Measurements from ENCODE around the gene PHACTR1. TPM values are rescaled to one million over a fixed set of nuclear protein-coding genes. Genes with fewer than 3 reads are reported as not detected.

PHACTR1 gene
- total and polyA plus RNA-seq, 8 donors = 0.46 to 17.4 (median 6.4) TPM; not detected in 1

DNA sequence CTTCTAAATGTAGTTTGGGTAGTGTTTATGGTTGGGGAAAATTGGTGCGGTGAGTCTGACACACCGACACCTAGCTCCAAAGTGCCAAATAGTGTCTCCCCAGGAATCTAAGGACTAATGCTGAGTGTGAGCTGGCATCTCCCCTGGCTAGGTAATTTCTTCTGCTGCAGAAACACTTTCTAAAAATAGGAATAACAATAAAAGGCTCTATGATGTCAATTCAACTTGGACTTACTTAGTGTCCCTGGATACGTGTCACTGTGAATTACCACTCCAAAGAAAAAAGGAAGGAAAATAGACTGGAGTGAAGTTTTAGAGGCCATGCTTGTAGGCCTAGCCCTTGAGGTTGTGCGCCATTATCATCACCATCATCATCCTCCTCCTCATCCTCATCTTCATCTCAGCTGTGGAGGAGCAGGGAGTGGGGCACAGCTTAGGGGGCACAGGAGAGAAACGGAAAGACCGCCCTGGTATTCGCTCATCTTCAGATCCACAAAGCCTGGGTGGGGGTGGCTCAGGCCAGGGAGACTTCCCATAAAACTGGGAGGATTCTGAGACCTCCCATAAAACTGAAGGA lies 522.2 kb downstream of the PHACTR1 start:
- H3K27me3 ChIP-seq = no peaks in the 10 kb centered on the region
- WGBS, 5 donors = 91 to 97% (median 96%) methylated on average over 7 of the region's 7 CpGs
- H3K4me3 ChIP-seq = no peak overlapping the region
- peaks cover 0 to 16% (median 0%) of the 10 kb centered on the region in 4 donors for H3K36me3 ChIP-seq
- no peak overlapping the region for H3K27ac ChIP-seq
- no peaks in the 10 kb centered on the region for H3K4me1 ChIP-seq
- intact Hi-C loops (cut with DNase I; ENCODE audit: low total_unique reads) = no loop called here
- no peak for TF ChIP-seq EP300 (IDR thresholded peaks at IDR 0.05)
- TF ChIP-seq POLR2A (IDR thresholded peaks at IDR 0.05) = no peak
- TF ChIP-seq, protein P1, sequence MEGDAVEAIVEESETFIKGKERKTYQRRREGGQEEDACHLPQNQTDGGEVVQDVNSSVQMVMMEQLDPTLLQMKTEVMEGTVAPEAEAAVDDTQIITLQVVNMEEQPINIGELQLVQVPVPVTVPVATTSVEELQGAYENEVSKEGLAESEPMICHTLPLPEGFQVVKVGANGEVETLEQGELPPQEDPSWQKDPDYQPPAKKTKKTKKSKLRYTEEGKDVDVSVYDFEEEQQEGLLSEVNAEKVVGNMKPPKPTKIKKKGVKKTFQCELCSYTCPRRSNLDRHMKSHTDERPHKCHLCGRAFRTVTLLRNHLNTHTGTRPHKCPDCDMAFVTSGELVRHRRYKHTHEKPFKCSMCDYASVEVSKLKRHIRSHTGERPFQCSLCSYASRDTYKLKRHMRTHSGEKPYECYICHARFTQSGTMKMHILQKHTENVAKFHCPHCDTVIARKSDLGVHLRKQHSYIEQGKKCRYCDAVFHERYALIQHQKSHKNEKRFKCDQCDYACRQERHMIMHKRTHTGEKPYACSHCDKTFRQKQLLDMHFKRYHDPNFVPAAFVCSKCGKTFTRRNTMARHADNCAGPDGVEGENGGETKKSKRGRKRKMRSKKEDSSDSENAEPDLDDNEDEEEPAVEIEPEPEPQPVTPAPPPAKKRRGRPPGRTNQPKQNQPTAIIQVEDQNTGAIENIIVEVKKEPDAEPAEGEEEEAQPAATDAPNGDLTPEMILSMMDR (IDR thresholded peaks at IDR 0.05) = no peak
- no peak for TF ChIP-seq POLR2AphosphoS5 (IDR thresholded peaks at IDR 0.05)
- no peaks in the 10 kb centered on the region for H3K9me3 ChIP-seq
- DNase-seq = no peak

DNA sequence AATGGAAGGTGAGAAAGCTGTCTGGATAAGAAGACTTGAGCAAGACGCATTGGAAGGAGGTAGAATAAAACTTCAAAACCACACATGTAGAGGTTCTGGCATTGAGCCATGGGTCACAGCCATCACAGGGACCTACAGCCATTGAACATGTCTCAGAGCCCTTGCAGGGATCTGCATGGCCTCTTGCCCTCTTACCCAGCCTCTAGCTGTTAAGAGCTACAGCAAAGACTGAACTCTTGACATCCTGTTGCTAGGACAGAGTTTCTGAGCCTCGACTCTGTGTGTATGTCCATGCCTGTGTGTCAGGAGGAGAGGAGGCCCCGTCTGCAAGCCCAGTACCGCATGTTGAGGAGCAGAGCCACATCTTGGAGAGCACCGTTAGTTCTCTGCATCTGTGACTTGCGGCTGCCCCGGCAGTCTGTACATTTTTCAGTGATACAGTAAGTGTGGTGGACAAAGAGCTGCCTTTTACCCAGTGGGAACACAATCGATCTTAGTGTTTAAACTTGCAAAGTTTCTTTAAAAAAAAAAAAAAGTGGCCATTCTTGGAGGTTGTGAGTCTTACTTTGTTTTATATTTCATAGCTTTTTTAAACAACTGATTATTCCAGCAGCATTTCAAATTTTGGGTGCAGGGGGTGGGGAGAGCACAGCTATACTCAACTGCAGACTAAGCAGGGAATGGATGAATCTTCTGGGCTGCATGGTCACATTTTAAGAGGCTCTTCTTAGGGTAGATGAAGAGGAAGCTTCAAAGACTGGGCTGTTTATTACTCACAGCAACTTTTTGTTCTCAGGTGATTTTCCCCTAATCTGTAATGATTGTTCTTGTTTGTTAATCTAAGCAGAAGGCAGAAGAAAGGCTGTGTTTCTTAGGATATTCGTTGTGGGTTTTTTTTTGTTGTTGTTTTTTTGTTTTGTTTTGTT lies 523.2 kb downstream of the PHACTR1 start:
- no peak overlapping the region for H3K27ac ChIP-seq
- H3K4me1 ChIP-seq = no peaks in the 10 kb centered on the region
- intact Hi-C loops (cut with DNase I; ENCODE audit: low total_unique reads) = no loop called here
- TF ChIP-seq EP300 (IDR thresholded peaks at IDR 0.05) = no peak
- no peak for TF ChIP-seq POLR2AphosphoS5 (IDR thresholded peaks at IDR 0.05)
- TF ChIP-seq, protein P1 (IDR thresholded peaks at IDR 0.05) = no peak
- no peak for TF ChIP-seq POLR2A (IDR thresholded peaks at IDR 0.05)
- H3K36me3 ChIP-seq = peaks cover 0 to 16% (median 0%) of the 10 kb centered on the region in 4 donors
- no peaks in the 10 kb centered on the region for H3K9me3 ChIP-seq
- no peak overlapping the region for H3K4me3 ChIP-seq
- H3K27me3 ChIP-seq = no peaks in the 10 kb centered on the region
- WGBS, 5 donors = 56 to 67% (median 62%) methylated on average over 9 of the region's 9 CpGs
- DNase-seq = peak in 1 of 2 donors; percentile 43

DNA sequence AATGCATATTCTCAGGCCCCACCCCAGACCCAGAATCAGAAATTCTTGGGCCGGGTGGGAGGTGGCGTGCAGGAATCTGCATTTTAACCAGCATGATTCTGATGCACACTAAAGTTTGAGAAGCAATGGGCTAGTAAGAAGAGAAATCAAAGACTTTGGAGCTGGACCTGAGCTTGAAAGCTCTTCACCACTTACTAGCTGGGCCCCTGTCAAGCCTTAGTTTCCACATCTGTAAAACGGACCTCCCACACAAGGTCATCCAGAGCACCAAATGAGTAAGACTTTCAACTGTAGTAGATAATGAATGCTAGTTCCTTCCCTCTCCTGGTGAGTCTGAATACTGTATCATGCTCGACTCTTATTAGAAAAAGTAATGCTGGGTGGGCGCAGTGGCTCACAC lies 524.8 kb downstream of the PHACTR1 start:
- H3K4me1 ChIP-seq = no peaks in the 10 kb centered on the region
- intact Hi-C loops (cut with DNase I; ENCODE audit: low total_unique reads) = no loop called here
- H3K27ac ChIP-seq = no peak overlapping the region
- H3K27me3 ChIP-seq = no peaks in the 10 kb centered on the region
- H3K4me3 ChIP-seq = no peak overlapping the region
- no peak for DNase-seq
- H3K9me3 ChIP-seq = no peaks in the 10 kb centered on the region
- 81 to 93% (median 87%) methylated on average over 5 of the region's 5 CpGs for WGBS, 5 donors
- H3K36me3 ChIP-seq = peaks cover 0 to 13% (median 0%) of the 10 kb centered on the region in 4 donors
- TF ChIP-seq POLR2AphosphoS5 (IDR thresholded peaks at IDR 0.05) = no peak
- no peak for TF ChIP-seq POLR2A (IDR thresholded peaks at IDR 0.05)
- TF ChIP-seq EP300 (IDR thresholded peaks at IDR 0.05) = no peak
- TF ChIP-seq, protein P1 (IDR thresholded peaks at IDR 0.05) = no peak

DNA sequence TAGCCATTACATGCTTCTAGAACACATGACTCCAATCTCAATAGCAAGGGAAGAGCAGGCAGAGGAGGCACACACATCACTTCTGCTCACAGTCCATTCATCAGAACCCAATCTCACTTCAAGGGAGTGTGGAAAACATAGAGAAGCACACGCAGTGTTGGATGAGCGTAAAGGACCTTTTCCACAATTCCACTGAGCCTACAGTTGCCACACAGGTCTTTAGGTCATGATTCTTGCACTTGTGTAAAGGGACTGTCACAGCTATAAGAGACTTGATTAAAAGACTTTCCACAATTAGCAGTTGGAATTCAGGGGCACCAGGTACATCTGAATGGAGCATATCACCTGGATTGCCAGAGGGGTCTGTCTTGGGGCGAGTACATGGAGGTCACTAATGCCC lies 525.6 kb downstream of the PHACTR1 start:
- intact Hi-C loops (cut with DNase I; ENCODE audit: low total_unique reads) = no loop called here
- Histone ChIP-seq H3K36me3 (peaks cover 0 to 5% (median 0%) of the 10 kb centered on the region in 4 donors), H3K4me1 (no peaks in the 10 kb centered on the region), H3K27ac (no peak overlapping the region), H3K27me3 (no peaks in the 10 kb centered on the region), H3K9me3 (no peaks in the 10 kb centered on the region), H3K4me3 (no peak overlapping the region)
- 89 to 96% (median 92%) methylated on average over 3 of the region's 3 CpGs for WGBS, 5 donors
- DNase-seq = no peak
- TF ChIP-seq POLR2AphosphoS5 (IDR thresholded peaks at IDR 0.05) = no peak
- no peak for TF ChIP-seq EP300 (IDR thresholded peaks at IDR 0.05)
- no peak for TF ChIP-seq POLR2A (IDR thresholded peaks at IDR 0.05)
- TF ChIP-seq, protein P1 (IDR thresholded peaks at IDR 0.05) = no peak

Data from stomach (tissue), 9 donors.